GM19043 (cell line): ENCODE data around the gene NDRG4.
A peak's percentile ranks its signal among the peaks of the same experiment; 100 is the strongest.

Experiments
- ATAC-seq: cut with Tn5 transposase; IDR thresholded peaks from one replicate; pipeline ENCODE4 v1.9.1; 2021; ENCODE audit warnings: low read depth; ENCODE audit not compliant: unreplicated experiment

NDRG4 gene, protein sequence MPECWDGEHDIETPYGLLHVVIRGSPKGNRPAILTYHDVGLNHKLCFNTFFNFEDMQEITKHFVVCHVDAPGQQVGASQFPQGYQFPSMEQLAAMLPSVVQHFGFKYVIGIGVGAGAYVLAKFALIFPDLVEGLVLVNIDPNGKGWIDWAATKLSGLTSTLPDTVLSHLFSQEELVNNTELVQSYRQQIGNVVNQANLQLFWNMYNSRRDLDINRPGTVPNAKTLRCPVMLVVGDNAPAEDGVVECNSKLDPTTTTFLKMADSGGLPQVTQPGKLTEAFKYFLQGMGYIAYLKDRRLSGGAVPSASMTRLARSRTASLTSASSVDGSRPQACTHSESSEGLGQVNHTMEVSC

DNA sequence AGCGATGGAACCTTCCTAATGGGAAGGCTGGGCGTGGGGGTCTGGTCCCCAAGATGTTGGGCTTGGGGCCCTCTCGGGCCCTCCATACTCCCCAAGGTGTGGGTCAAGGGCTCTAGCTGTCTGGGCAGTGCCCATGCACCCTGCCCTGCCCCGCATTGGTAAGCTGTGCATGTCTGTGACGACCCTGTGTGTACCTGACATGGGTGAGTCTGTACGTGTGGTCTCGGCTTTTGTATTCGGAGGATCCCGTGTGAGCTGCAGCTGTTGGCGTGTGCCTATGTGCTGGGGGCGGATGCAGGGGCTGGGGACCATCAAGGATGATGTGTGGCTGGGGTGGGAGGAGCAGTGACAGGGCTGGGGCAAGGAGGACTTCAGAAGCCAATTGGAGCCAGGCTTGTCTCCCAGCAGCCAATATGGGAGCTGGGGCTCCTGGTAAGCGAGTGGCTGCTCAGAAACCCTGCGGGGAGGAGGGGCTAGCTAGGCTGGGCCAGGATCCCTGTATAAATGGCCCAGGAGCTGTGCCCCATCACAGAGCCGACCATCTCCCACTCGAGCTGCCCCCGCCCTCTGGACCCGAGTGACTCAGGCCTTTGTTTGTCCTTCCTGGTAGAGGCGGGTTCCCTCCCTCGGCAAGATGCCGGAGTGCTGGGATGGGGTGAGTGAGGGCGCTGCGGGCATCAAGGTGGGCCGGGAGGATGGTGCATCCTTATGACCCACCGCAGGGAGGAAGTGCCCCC, at the start of gene NDRG4:
TSS of gene NDRG4 (plus strand) at position 529 of the 737 bp plus-strand sequence. CDS start at position 635, 106 bp downstream.
- ATAC-seq: peak; percentile 54

DNA sequence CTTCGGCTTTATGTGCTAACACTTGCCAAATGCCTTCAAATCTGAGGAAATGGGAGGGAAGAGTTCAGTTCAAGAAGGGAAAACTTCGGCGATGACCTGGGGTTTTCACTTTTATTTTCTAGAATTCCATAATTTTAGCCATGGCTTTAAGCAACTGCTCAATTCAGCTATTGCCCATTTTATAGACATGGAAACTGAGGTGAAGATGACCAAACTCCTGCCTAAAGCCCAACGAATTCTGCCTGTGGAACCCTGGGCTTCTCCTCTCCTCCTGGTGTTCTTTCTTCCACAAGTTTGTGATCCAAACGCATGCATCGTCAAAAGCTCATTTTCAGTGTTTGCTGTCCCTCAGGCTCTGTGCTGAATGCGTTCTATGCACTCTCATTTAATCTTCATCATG, 49.4 kb upstream of the NDRG4 start:
- ATAC-seq: no peak

DNA sequence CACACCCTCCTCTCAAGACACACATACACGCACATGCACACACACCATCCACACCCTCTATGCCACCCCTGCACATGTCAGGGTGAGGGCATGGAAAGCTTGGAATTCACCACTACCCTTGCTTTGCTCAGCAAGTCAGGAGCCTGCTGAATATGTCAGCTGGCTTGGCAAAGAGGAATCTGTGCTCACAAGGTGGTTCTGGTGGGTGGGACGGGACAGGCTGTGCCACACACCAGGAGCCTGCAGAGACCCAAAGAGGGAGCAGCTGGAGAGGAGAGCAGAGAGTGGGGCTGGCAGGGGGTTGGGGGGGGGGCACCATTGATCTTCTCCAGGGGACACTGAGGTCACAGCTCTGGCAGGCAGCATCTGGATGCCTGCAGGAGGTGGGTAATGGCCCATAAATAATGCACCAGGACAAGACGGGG, 48.7 kb upstream of the NDRG4 start:
- ATAC-seq: no peak

DNA sequence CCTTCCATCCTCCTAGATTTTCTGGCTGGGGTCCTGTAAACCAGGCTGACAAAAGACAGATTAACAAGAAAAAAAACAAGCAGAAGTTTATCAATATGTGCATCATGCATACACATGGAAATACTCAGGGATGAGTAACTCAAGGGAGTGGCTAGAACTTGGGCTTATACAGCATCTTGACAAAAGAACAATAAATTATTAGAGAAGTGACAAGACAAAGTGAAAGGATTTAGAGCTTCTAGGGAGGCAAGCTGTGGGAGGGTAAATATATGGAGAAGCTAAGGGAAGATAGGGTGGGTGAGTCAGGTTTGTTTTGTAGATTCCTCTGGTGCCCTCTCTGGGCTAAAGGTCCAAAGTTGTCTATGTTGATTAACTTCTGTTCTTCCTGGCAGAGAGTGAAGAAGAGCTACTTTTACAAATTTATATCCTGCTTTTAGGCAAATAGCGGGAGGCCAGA, 48.0 kb upstream of the NDRG4 start:
- ATAC-seq: no peak

DNA sequence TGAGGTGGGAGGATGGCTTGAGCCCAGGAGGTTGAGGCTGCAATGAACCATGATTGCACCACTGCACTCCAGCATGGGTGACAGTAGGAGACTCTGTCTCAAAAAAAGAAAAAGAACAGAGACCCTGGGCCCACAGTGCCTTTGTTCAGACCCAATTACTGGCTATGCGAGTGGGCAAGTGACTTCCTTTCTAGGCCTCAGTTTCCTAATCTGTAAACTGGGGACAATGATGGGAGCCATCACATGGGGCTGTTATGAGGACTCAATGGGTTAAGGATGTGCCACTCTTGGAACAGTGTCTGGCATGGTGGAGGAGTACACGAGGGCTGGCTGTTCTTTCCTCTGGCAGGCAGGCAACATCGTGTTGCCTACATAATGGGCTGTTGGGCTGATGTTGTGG, 47.3 kb upstream of the NDRG4 start:
- no peak for ATAC-seq

DNA sequence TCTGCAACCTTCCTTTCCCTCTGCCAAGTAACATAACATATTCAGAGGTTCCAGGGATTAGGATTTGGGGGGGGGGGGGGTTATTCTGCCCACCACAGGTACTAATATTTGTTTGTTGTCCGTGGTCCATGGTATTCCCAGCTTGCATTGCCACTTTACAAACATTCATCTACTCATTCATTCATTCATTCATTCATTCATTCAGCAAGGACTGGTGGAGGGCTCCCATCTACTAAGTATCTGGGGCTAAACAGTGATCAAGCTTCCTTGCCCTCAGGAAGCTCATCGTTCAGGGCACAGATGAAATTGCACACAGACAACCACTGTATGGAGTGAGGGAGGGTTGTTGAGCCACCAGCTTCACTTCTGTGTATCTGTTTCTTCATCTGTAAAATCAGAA, 45.8 kb upstream of the NDRG4 start:
- ATAC-seq: no peak

DNA sequence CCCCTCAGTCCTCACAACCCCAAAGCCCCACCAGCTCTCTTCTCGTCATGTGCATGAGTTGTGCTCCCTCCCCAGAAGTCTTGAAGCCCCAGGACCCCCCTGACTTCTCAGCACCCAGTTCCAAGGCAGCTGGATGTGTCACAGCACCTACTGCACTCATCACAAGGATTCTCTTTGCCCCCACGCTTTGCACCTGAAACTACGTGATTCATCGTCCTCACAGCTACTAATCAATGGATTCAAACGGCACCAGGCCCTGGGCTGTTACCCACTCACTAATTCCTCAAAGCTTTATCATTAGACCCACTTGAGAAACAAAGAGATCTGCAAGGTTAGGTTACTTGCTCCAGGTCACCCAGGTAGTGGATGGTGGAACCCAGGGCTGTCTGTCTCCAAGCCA, 45.1 kb upstream of the NDRG4 start:
- ATAC-seq: no peak

DNA sequence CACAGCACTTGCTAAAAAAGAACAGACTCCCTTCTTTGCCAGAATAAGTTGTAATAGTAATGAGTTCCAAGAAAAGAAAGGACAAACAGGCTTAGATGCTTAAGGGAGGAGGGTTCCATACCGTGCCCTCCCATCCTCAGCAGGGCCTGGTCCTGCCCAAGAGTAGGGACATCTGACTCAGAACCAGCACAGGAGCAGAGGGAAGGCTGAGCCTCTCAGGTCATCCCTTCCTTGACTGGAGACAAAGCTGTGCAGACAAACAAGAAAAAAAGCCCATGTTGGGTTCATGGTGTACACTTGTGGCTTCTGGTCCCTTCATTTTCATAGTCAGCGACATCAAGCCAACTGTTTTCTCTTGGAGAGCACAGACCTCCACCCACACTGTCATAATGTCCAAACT, 44.2 kb upstream of the NDRG4 start:
- no peak for ATAC-seq

DNA sequence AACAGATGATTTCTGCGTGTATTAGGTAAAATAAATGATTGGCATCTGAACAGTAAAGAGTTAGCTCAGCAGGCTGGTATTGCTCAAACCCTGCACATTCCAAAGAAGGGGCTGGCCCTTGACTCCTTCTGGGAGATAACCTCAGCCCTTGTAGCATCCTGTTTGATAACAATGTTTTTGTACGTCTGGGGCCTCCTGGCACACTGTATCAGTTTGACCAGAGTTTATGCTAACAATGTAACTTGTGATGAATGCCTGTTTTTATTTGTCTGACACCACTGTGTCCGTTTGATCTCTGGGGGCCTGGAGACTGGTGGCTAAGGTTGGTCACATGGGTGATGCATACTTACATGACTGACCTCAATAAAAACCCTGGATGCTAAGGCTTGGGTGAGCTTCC, 43.8 kb upstream of the NDRG4 start:
- no peak for ATAC-seq

DNA sequence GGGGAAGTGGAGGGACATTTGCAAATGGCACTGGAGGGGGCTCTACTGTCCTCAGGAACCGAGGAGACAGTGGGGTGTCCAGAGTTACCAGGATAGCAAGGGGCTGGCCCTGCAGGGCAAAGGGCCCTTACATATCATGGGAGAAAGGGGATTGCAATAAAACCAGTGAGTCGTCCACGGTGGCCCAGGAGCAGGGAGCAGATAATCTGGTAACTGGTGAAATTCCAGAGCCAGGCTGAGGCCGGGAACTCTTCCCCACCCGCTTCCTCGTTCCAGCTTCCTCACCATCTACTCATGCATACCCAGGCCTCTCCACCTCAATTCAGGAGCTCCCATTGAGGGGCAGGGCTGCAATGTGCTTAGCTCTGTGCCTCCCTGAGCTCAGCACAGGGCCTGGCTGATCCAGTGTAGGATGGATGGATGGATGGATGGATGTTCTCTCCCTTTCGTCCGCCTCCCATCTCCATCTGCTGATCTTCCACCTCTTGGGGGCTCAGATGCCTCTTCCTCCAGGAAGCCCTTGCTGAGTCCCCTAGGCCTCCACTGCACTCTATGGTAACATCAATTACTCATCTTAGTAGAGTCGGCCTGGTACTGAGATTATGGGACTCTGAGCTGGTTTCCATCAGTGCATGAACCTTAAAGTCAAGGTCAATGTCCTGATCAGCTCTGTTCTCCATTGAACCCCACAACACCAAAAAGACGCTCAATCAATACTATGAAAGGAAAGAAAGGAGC, 41.2 kb upstream of the NDRG4 start:
- ATAC-seq: no peak

DNA sequence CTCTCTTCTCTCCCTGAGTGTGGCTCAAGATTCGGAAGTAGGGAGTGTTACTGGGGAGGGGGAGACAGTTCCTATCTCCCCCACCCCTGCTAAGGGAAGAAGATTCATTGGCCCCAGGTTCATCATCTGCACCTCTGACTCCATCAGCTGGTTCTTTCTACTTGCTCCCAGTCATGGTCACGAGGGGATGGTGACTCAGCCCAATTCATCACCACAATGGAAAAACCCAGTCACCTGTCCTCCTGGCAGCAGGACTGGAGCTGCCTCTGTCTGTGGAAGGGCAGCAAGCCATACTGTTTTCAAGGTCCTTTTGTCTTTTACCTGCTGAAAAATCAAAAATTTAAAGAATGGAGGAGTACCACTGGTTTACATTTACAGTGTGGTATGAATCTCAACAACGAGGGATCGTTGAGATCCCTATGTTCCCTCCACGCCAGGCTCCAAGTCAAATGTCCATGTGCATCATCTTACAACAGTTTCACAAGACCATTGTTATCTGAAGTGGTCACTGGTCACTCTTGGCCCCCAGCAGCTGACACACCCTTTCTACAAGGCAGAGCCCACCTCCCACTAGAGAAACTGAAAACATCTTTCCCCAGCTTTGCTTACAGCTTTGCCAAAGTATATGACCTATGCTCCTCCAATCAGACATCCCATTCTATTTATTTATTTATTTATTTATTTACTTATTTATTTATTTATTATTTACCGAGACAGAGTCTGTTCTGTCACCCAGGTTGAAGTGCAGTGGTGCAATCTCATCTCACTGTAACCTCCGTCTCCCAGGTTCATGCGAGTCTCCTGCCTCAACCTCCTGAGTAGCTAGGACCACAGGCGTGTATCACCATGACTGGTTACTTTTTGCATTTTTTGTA, 40.4 kb upstream of the NDRG4 start:
- no peak for ATAC-seq

DNA sequence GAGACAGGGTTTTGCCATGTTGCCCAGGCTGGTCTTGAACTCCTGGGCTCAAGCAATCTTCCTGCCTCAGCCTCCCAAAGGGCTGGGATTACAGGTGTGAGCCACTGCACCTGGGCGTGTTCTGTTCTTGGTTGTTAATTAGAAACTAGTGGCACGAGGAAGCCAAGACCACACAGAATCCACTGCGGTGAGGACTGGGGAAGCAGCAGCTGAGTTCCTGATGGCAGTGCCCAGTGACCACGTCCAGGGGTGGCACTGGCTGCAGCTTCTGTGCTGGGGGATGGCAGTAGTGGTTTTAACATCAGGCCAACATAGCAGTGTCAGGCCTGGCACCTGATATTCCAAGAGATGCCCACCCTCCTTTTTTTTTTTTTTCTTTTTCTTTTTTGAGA, 39.7 kb upstream of the NDRG4 start:
- no peak for ATAC-seq

DNA sequence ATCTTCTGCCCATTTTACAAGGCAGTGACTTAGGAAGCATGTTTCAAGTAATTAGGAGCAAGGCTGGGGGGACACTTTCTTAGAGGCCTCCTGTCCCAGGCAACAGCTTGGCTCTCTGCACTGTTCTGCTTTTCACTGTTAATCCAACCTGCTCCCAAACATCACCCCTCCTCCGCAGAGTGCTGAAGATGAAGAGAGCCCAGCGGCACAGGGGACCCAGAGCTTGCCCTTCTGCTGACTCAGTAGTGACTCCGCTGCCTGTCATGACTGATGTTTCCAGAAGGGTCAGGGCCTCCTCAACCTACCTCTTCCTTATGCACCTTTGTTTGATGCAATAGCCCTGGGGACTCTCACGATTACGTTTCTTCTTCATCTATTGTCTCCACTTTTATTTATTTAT, 38.9 kb upstream of the NDRG4 start:
- no peak for ATAC-seq

DNA sequence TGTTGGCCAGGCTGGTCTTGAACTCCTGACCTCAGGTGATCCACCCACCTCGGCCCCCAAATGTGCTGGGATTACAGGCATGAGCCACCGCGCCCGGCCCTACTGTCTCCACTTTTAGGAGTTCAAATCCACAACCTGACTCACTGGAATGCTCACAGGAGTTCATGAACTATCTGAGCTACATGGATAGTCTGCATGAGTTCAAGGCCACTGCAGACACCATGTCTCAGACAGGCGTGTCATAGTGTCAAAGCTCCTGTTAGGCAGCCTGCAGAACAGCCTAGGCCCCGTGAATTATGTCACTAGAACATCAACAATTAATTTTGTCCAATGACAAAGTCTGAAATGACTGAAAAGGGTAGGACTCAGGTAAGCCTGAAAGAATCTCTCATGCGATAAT, 38.3 kb upstream of the NDRG4 start:
- no peak for ATAC-seq

DNA sequence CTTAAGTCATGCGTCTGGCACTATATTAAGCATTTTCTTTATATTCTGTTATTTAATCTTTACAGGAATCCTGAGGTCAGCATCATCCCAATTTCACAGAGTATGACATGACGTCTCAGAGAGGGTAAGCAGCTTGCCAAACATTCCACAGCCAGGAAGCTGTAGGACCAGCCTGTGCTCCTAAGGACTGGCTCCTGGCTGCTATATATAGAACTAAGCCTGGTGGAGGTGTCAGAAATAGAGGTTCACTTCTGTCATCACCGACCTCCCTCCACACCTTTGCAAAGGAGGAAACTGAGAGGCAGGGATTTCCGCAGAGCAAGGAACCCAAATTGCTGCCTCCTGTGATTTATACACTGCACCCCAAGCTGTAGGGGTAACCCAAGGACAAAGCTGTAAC, 37.9 kb upstream of the NDRG4 start:
- no peak for ATAC-seq

DNA sequence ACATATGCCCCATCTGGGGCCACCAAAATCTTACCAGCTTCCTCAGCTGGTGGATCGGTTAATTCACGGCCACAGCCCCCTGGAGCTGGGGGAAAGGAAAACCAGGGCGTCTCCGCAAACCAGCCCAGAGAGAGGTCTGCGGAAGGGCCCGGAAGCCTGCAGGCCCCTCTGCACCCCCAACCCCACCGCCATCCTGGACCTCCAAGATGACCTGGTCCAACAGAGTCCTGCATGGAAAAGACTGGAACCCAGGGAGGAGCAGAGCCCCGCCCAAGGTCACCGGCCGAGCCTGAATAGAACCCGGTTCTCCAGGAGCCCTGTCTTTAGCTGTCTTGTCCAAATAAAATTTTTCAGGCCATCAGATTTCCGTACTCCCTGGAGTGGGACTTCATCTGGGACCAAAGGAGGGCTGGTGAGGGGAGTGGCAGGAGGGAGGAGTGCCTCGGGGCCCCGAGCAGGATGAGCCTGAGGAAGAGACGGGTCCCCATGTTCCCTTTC, 37.4 kb upstream of the NDRG4 start:
- no peak for ATAC-seq

DNA sequence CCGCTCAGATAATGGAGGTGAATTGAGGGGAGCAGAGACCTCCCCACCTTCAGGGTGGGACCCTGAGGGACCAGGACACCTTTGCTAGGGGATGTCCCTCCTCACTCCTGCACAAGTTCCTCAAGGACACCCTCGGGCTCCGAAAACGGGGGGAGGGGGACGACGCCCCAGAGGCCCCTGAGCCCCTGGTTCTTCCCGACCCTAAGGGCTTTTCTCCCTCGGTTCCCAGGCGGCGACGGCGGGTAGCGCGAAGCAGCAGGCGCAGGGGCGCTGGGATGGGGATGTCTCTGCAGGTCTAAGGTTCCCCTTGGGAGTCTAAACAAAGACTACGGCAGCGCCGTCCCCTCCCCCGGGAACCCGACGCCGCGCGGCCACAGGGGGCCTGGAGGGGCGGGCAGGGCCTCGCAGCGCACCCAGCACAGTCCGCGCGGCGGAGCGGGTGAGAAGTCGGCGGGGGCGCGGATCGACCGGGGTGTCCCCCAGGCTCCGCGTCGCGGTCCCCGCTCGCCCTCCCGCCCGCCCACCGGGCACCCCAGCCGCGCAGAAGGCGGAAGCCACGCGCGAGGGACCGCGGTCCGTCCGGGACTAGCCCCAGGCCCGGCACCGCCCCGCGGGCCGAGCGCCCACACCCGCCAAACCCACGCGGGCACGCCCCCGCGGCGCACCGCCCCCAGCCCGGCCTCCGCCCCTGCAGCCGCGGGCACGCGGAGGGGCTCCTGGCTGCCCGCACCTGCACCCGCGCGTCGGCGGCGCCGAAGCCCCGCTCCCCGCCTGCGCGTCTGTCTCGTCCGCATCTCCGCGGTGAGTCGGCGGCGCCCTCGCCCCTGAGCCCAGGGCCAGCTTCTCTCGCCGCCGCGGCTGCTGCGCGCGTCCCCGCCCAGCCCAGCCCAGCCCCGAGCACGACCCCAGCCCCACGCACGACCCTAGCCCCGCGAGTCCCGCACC, 36.7 kb upstream of the NDRG4 start:
- no peak for ATAC-seq

DNA sequence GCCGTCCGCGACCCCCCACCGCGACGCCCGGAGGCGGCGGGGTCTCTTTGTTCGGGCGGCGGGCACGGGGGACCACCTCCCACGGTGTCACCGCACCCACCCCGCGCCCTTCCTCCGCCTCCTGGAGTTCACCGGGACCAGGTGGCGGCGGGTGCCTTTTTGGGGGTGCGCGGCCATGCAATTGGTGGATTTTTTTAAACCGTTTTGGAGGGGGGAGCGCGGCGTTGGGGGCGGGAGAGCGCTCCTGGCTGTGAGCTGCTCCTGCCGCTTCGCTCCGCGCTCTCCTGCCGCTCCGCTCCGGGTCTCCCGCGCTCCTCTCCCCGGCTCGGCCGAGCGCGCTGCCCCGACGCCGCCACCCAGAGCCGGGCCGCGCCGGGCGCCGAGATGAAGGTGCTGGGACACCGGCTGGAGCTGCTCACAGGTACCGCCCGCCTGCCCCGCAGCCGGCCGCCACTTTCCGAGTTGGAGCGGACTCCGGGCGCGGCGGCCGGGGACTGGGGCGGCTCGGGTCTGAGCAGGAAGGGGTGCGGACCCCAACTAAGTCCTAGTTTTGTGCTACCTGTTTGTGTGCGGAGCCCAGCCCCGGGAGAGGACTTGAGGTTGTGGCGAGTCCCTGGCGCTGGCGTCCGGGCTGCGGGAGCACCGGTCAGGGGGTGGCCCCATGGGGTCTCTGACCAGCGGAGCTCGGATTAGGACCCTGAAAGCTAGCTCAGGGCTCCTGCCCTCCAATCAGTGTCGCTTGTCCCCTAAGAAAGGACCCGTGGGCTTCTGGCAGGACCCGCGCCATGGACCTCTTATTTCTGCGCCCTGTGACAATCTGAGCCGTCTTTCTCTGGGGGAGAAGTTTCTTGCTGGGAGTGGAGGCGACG, 35.7 kb upstream of the NDRG4 start:
- no peak for ATAC-seq
